Gastrocnemius medialis (tissue), 4 donors: ENCODE results near the gene CNNM2.

Experiments
- CTCF ChIP-seq, 5 experiments: fragments of 450-650 bp in 3 of 5; fragments of 200-600 bp in 2 of 5; sonication (generic) in 2 of 5; IDR thresholded peaks in 4 of 5; conservative IDR thresholded peaks in 1 of 5; 1 replicate in 4 of 5; 2 replicates in 1 of 5; pipeline ENCODE4 v1.5.1; 2016 to 2019; ENCODE audit warnings: antibody characterized with exemption in 5 of 5, mild to moderate bottlenecking in 3 of 5, moderate library complexity in 3 of 5
- POLR2A ChIP-seq, 2 donors: fragments of 450-650 bp; IDR thresholded peaks; one replicate each; pipeline ENCODE4 v1.6.1; 2017; ENCODE audit warnings: antibody characterized with exemption in 2 of 2, mild to moderate bottlenecking in 2 of 2, moderate library complexity in 2 of 2

- TF ChIP-seq CTCF (IDR thresholded peaks at IDR 0.05 in 4 of 5, conservative IDR thresholded peaks at IDR 0.05 in 1 of 5) (no peak), POLR2A (IDR thresholded peaks at IDR 0.05) (no peak)
These were observed 182.5 kb downstream of the CNNM2 start for GRCh38 chr10:103100620-103101019.
